Activated CD8-positive, alpha-beta memory T cell treated with anti-CD3 and anti-CD28 coated beads, Interleukin-2, amount 50 U/mL, for 1 hour (primary cell): Measurements from ENCODE around the gene C12orf42.

Source experiments
- DNase-seq: peaks from one replicate; pipeline ENCODE4 v3.0.0-alpha.2; 2020; ENCODE audit errors: extremely low read depth

C12orf42 gene

GRCh38 chr12:103495469-103496456, at the start of gene C12orf42:
Gene C12orf42 (minus strand): TSS chr12:103495968. CDS start chr12:103478426, 17,542 bp downstream.
- peak; percentile 23 for DNase-seq

GRCh38 chr12:103542078-103542477, 46.3 kb upstream of the C12orf42 start:
- no peak for DNase-seq

GRCh38 chr12:103540319-103540718, 44.6 kb upstream of the C12orf42 start:
- DNase-seq = no peak

GRCh38 chr12:103538397-103538796, 42.6 kb upstream of the C12orf42 start:
- DNase-seq = no peak

GRCh38 chr12:103530307-103531066, 34.7 kb upstream of the C12orf42 start:
- no peak for DNase-seq

GRCh38 chr12:103529306-103529705, 33.5 kb upstream of the C12orf42 start:
- DNase-seq = no peak

GRCh38 chr12:103524238-103524875, 28.6 kb upstream of the C12orf42 start:
- no peak for DNase-seq

GRCh38 chr12:103523771-103524170, 28.0 kb upstream of the C12orf42 start:
- no peak for DNase-seq

GRCh38 chr12:103520686-103521215, 25.0 kb upstream of the C12orf42 start:
- DNase-seq = no peak

- no peak for DNase-seq
These were observed 23.9 kb upstream of the C12orf42 start for GRCh38 chr12:103519632-103520031.

GRCh38 chr12:103518899-103519298, 23.1 kb upstream of the C12orf42 start:
- DNase-seq = no peak

- no peak for DNase-seq
These were observed 21.4 kb upstream of the C12orf42 start for GRCh38 chr12:103517161-103517560.

GRCh38 chr12:103515341-103515740, 19.6 kb upstream of the C12orf42 start:
- DNase-seq = no peak

- no peak for DNase-seq
These were observed 18.1 kb upstream of the C12orf42 start for GRCh38 chr12:103513875-103514274.

- no peak for DNase-seq
These were observed 9.8 kb upstream of the C12orf42 start for GRCh38 chr12:103505371-103506236.

GRCh38 chr12:103504606-103505005, 8.8 kb upstream of the C12orf42 start:
- DNase-seq = no peak

GRCh38 chr12:103503546-103504480, 8.0 kb upstream of the C12orf42 start:
- no peak for DNase-seq

GRCh38 chr12:103501447-103501846, 5.7 kb upstream of the C12orf42 start:
- no peak for DNase-seq

- DNase-seq = no peak
These were observed 3.8 kb upstream of the C12orf42 start for GRCh38 chr12:103499571-103499970.

- DNase-seq = no peak
These were observed 3.2 kb upstream of the C12orf42 start for GRCh38 chr12:103498990-103499389.
